Fibroblast of skin of back (primary cell): ENCODE results near the gene RBCK1.

Experiments used
- DNase-seq: peaks from one replicate; pipeline ENCODE4 v3.0.0-alpha.2; 2013

The RBCK1 gene

DNA sequence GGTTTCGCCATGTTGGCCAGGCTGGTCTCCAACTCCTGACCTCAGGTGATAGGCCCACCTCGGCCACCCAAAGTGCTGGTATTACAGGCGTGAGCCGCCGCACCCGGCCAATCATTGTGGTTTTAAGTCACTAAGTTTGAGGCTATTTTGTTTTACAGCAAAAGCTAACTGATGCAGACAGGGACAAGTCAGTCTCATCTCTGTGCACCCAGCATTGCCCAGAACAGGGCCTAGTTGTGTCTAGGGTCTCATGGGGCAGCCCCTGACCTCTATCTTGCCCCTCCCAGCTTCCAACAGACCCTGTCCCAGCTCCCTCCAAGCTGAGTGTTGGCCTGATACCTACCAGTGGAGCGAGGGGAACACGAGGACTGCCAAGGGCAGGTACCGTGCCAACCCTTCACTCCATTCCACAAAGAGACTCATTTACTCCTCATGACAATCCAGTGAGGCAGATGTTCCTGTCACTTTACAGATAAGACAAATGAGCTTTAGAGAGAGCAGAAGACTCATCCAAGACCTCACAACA is 8.9 kb upstream of the RBCK1 start:
- no peak for DNase-seq

DNA sequence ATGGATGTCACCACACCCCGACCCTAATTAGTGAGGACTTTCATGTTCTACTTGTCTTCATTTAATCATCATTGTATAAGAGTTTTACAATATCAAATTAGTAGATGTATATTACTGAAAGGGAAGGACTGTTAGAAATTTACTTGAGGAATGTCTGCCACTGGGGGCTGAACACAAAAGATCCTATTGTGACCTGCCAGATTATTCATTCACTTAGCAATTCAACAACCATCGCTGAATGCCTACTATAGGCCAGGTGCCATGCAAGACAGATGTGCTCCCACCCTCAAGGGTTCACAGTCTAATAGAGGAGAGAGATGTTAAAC is 8.0 kb upstream of the RBCK1 start:
- DNase-seq, result no peak

DNA sequence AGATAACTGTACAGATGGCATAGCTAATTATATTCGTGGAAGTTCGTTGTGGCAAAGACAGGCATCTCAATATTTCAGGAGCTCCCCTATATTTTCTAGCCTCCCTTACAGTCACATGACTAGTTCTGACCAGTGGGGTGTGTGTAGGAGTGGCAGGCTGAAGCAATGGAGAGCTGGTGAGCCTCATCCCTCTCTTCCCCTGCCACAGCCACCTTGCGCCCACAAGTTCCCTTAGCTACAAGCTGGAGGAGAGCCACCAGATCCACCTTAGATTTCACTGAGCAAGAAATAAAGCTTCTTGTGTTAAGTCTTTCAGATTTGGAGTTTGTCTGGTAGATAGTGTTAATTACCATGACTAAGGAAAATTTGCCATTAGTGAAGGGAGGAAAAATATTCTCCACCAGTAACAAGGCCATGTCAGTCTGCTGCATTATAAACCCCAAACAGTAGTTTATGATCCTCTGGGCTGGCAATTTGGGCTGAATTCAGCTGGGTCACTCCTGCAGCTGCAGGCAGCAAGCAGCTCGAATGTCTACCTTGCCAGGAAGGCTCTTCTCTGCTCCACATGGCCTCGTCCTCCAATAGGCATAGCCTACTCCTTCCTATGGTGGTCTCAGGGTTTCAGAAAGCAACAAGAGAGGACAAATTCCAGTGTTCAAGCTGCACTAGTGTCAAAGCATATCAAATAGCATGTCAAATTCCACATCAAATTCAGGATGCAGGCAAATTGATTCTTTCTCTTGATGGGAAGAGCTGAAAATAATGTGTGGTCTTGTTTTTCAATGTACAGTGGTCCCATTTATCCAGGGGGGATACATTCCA is 7.4 kb upstream of the RBCK1 start:
- no peak for DNase-seq

DNA sequence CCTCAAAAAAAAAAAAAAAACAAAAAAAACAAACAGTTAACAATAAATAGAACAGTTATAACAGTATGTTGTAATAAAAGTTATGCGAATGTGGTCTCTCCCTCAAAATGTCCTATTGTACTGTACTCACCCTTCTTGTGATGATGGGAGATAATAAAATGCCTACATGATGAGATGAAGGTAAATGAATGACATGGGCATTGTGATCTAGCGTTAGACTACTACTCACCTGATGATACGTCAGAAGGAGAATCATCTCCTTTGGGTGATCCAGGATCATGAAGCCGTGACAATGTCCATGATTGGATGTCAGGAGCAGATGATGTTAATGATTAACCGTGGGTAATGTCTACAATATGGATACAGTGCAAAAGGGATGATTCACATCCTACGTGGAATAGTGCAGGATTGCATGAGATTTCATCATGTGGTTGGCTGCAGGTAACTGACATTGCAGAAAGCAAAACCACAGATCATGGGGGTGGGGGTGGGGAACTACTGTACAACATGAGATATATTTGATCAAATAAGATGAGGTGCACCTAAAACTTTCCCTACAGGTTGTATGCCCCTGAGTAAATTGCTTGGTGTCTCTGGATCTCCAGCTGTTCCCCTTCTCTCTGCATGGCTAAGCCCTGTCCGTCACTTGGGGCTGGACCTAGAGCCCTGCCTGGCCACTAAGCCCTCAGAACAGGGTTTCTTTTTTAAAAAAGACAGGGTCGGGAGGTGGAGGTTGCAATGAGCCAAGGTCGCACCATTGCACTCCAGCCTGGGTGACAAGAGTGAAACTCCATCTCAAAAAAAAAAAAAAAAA is 6.2 kb upstream of the RBCK1 start:
- DNase-seq, result peak; percentile 53

DNA sequence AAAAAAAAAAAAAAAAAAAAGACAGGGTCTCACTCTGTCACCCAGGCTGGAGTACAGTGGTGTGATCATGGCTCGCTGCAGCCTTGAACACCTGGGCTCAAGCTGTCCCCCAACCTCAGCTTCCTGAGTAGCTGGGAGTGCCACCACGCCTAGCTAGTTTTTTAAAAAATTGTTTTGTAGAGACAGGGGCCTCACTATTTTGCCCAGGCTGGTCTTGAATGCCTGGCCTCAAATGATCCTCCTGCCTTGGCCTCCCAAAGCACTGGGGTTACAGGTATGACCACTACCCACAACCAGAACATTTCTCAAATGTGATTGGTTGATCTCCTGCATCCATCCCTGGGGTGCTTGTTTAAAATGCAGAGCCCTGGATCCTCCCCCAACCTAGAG is 5.6 kb upstream of the RBCK1 start:
- no peak for DNase-seq

DNA sequence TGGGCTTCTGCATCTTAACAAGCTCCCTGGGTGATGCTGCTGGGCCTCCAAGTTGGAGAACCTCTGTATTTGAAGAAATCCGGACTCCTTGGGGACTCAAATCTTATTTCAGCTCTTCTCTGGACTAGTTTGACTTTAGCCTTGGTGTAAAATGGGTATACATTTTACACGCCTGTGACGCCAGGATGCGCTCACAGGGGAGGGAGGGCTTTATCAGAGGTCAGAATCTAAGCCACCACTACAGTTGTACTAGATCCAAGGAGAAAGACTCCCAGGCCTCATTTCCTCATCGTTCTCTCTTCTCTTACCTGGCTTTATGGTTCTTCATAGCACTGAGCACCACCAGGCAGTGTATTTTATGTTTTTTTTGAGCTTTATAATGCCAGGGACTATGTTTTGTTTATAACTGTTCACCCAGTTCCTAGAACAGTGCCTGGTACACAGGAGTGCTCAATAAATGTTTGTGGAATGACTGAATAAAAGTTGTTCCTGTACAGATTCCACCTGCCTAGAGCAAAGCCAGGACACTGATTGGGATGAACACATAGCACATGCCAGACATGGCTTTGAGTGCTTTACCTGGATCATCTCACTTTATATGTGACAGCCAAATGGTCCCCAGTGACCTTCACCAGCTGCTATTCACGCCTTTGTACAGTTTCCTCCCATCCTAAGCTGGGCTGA is 5.1 kb upstream of the RBCK1 start:
- DNase-seq, result no peak

DNA sequence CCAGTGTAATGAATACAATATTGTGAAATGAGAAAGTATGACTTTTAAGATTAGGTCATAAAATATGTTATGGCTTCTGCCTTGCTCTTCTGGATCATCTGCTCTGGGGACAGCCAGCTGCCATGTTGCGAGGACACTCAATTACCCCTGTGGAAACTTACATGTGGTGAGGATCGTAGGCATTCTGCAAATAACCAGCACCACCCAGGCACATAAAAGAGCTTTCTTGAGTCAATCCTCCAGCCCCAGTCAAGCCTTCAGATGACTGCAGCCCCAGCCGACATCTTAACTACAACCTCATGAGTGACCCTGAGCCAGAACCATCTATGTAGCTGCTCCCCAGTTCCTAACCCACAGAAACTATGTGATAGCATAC is 4.5 kb upstream of the RBCK1 start:
- DNase-seq, result no peak

DNA sequence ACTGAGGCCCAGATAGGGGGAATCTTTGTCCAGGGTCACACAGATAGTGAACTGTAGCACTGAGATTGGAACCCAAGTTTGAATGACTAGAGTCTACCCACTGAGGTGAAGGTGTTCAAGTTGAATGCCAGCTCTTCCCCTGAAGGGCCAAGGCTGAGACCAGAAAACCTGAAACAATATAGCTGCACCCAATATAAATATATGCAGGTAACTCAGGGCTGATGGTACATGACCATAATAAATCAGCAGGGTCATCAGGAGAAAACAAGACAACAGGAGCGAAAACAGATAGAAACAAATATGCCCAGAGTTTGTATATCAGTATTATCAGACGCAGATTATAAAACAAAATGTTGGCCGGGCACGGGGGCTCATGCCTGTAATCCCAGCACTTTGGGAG is 4.0 kb upstream of the RBCK1 start:
- no peak for DNase-seq

DNA sequence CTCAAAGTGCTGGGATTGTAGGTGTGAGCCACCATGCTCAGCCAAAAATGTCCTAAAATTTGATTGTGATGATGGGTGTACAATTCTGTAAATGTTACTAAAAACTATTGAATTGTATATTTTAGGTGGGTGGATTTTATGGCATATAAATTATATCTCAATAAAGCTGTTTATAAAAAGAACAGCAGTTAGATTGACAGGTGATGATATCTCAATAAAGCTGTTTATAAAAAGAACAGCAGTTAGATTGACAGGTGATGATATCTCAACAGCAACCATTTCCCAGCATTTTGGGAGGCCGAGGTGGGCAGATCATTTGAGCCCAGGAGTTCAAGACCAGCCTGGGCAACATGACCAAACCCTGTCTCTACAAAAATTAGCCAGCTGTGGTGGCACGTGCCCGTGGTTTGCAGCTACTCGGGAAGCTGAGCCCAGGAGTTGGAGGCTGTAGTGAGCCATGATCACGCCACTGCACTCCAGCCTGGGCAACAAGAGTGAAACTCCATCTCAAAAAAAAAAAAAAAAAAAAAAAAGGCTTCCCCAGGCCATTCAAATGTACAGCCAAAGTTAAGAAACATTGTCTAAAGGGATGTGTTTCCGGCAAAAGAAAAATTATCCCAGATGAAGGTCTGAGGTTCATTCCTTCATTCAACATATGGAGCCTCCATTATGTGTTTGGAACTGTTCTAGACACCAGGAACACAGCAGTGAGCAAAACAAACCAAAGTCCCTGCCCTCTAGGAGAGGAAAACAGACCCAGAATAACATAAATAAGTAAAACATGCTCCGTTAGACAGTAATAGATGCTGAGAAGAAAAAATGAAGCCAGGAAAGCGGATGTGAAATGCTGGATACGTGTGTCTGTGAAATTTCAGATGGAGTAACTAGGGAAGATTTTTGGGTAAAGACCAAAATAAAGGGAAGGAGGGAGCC is 1.6 kb upstream of the RBCK1 start:
- DNase-seq, result no peak

DNA sequence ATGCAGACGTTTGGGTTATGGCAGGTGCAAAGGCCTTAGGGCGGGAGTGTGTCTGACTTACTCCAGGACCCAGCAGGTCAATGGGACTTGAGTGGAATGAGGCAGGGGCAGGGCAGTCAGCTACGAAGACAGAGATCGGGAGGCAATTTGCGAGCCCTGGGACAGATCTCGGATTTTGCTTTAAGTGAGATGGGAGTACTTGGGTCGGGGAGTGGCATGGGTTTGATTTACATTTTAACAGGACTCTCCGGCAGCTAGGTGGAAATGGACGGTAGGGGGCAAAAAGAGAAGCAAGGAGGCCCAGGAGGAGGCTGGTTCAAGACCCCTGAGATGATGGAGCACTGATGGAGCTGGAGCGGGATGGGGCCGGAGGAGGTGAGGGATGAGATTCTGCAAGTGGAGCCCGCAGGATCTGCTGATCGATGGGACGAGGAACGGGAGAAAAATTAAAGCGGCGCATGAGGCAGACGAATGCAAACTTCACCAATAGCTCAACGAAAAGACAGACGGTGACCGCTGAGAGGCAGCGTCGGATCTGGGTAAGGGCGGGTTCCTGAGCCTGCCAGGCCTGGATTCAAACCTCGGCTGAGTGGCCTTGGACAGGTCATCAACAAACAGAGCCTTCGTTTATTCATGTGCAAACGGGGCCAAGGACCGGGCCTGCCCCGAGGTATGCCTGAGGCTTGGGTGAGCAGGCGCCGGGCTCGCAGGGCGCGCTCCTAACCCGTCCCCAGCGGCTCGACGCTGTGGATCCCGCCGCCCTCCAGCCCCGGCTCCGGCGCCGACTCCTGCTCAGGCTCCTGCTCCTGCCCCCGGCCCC is 756 bp upstream of the RBCK1 start:
- peak; percentile 76 for DNase-seq

DNA sequence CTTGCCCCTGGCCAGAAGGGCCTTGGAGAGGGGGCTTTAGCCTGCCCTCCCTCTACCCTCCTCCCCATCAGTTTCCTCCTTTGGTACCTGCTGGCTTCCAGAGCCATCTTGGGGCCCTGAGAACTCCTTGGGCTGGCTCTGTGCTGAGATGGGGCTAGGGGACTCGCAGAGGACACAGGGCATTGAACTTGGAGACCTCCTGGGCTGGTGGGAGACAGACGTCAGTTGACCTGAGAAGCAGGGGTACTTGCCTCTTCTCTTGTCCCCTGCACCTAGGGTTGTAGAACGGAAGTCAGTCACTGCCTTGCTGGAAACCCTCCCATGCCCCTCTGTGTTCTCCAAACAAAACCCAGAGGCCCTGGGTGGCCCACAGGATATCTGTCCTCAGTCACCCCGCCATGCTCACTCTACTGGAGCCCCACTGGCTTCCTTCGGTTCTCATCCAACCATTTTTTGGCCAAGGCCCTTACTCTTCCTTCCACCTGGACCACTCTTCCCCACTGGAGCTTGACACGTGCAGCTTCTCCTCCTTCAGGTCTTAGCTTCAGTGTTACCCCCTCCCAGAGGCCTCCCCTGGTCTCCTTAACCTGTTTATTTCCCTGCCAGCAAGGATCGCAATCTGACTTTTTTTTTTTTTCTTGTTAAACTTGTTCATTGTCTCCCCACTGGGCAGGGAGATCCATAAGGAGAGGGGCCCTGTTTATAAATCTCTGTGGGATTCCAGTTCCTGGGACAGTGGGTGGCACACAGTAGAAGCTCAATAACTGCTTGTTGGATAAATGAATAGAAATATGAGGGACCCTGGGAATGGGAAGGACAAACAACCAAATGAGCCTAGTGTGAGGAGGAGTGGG is 971 bp downstream of the RBCK1 start:
- DNase-seq, result peak; percentile 21

DNA sequence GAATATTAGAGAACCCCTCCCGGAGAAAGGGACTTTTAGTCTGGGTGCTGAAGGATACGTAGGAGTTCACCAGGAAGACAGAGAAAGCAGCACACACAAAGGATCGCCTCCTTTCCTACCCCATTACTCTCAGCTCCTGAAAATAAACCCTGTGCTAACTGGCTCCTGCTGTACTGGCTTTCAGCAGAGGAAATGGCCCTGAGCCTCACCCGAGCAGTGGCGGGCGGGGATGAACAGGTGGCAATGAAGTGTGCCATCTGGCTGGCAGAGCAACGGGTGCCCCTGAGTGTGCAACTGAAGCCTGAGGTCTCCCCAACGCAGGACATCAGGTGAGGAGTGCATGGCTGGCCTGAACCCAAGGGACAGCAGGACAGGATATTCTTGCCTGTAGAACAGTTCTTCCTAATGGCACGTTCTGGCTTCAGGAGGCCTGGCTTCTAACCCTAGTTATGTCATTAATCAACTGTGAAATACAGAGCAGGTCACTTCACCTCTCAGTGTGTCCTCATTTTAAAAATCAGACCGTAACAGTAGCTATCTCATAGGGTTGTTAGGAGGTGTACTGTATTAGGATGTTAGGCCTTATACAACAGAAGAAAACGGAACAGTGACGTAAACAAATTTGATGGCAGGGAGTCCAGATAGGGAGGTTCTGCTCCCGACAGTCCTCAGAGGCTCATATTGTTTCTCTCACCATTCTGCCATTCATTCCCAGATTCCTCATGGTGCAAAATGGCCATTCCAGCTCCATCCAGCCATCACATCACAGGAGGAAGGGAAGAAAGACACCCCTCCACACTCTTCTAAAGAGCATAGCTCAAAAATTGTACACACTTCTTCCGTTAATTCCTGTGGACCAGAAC is 1.8 kb downstream of the RBCK1 start:
- no peak for DNase-seq

DNA sequence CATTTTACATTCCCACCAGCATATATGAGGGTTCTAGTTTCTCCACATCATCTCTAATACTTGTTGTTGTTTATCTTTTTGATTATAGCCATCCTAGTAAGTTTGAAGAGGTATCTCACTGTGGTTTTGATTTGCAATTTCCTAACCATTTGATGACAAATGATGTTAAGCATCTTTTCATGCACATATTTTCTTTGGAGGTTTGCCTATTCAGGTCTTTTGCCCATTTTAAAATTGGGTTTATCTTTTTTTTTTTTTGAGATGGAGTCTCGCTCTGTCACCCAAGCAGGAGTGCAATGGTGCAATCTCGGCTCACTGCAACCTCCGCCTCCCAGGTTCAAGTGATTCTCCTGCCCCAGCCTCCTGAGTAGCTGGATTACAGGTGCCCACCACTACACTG is 4.0 kb downstream of the RBCK1 start:
- no peak for DNase-seq

DNA sequence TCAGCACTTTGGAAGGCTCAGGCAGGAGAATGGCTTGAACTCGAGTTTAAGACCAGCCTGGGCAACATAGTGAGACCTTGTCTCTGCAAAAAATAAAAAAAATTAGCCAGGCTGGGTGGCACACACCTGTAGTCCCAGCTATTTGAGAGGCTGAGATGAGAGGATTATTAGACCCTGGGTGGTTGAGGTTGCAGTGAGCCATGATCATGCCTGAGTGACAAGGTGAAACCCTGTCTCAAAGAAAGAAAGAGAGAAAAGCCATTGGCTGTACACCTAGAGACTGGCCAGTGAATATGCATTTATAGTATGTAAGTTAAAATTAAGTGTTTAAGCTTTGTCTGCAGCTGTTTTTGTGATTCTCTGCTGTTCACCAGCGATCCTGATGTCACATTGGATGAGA is 6.1 kb downstream of the RBCK1 start:
- DNase-seq, result no peak

DNA sequence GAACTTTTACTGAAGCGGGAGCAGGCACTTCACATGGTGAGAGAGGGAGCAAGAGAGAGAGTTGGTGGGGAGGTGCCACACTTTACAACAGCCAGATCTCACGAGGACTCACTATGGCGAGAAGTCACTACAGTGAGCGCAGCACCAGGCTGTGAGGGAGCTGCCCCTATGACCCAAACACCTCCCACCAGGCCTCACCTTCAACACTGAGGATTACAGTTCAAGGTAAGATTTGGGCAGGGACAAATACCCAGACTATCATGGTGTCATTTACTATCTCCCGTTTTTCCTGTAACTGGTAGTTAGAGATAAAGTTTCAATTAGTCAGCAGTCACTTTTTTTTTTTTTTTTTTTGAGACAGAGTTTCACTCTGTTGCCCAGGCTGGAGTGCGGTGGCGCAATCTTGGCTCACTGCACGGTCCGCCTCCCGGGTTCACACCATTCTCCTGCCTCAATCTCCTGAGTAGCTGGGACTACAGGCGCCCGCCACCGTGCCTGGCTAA is 7.8 kb downstream of the RBCK1 start:
- no peak for DNase-seq

DNA sequence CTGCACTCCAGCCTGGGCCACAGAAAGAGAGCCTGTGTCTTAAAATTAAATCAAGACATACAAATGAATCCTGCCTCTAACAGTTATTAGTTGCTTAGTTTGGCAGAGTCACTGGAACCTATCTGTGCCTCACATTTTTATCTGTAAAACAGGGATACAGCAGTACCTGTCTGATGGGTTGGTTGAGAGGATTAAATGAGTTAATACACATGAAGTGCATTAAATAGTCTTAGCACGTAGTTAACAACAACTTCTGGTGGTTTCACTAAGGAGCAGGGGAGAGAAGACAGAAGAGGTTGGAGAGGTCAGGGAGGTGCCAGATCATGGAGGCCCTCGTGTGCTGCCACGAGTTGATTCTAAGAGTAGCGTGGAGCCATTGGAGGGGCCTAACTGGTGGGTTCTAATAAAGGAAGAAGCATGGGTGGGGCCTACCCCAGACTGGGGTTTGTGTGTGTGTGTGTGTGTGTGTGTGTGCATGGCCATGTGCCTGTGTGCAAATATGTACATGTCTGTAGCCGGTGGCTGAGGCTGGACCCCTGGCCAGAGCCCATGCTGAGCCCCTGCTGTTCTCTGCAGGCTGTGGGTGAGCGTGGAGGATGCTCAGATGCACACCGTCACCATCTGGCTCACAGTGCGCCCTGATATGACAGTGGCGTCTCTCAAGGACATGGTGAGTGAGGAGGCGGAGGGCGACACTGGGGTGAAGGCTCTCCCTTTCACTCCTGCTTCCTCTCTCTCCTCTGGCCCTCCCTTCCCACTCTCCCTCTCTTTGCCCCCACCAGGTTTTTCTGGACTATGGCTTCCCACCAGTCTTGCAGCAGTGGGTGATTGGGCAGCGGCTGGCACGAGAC is 9.1 kb downstream of the RBCK1 start:
- no peak for DNase-seq

DNA sequence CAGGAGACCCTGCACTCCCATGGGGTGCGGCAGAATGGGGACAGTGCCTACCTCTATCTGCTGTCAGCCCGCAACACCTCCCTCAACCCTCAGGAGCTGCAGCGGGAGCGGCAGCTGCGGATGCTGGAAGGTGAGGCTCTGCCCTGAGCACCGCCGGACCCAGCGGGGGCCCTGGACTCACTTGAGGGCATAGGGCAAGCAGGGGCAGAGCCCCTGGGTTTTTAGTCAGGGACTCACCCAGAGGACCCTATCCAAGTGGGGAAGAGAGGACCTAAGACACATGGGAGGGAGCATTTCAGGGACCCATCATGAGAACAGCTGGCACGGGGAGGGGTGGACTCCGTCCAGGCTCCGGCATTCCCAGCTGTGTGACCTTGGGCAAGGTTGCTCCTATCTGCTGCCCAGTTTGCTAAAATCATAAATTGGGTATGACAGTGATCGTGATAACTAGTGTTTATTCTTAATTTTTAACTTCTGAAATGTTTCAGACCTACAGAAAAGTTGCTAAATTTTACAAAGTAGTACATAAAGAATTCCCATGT is 9.8 kb downstream of the RBCK1 start:
- DNase-seq, result no peak

DNA sequence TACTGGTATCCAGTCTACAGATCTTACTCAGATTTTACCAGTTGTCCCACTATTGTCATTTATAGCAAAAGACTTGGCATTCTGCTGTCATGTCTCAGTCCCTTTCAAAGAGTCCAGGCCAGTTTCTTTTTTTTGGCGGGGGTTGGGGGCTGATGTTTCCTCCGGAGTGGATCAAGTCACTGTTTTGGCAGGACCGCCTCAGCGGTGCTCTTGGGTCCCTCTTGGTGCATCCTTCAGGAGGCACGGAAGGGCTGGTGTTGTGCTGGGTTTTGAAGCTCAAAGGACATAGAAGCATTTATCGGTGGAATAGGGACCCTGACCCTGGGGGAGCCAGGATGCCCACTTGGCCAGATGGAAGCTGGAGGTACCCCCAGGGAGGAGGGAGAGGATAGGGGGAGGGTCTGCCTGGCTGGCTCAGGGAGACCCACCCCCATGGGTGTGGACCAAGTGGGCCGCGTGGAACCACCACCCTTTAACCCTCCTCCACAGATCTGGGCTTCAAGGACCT is 10.8 kb downstream of the RBCK1 start:
- DNase-seq, result no peak
